ENCODE measurements around the gene APOBEC2. TPM values are rescaled to one million over a fixed set of nuclear protein-coding genes. Genes with fewer than 3 reads are reported as not detected.

Gene APOBEC2
- total RNA-seq, 1 experiment from 2014 or later, result not detected

GRCh38 chr6:41028561-41029412, 24.2 kb upstream of the APOBEC2 start:
- Histone ChIP-seq H3K27me3 (ENCODE audit: insufficient read depth, low read length) (no peaks in the 10 kb centered on the region), H4K20me1 (ENCODE audit: insufficient read depth) (no peaks in the 10 kb centered on the region), H3K4me1 (ENCODE audit: control insufficient read depth in 1 of 2, insufficient read depth in 2 of 2, low read length in 2 of 2) (peaks cover 5 to 17% of the 10 kb centered on the region in 2 experiments), H3K36me3 (ENCODE audit: control insufficient read depth in 1 of 2, insufficient read depth in 2 of 2, low read length in 2 of 2) (no peaks in the 10 kb centered on the region), H3K4me2 (ENCODE audit: low read length) (peak overlapping the region; percentile 86), H3K4me3 (replicated peaks in 1 of 2; ENCODE audit: low read depth in 1 of 2, low read length in 2 of 2) (peak overlapping the region in 1 of 2 experiments; percentile 58; a peak in 3 of 4 replicates), H3K27ac (ENCODE audit: low read depth, low read length) (no peak overlapping the region; the same call in 1 of the 2 replicates), H3K79me2 (ENCODE audit: insufficient read depth, low read length) (no peaks in the 10 kb centered on the region), H3K9me3 (ENCODE audit: control insufficient read depth in 1 of 2, insufficient read depth in 1 of 2, low read depth in 1 of 2, low read length in 2 of 2) (no peaks in the 10 kb centered on the region), H3K9ac (ENCODE audit: low read length) (0 out of 2 replicates have a peak overlapping the region, but pooled peaks have one; percentile 46), H2AFZ (ENCODE audit: low read depth, low read length, poor library complexity, severe bottlenecking) (peak overlapping the region; percentile 26), H3K9me2 (ENCODE audit: insufficient read depth) (no peaks in the 10 kb centered on the region)
- BruUV-seq (replicated peaks), result no TSS peak
- POLR2A ChIA-PET, result interaction anchor here (1.1 to 1.4 kb wide), 2 partner anchors 8 to 30 kb away, joined by 3 to 5 read pairs; no protein-coding TSS in a partner anchor
- CTCF ChIA-PET, result interaction anchor here (1.3 to 2.8 kb wide), 13 partner anchors 7 to 700 kb away, joined by 3 to 25 read pairs (median 7); partner anchors contain the start of genes NFYA and UNC5CL
- DNase-seq (ENCODE audit: low read depth, low spot score) (no peak), ATAC-seq (no peak)
- RAD21 ChIA-PET (ENCODE audit: low non-redundant PET in 1 of 2, low total read pairs in 2 of 2, uncharacterized antibody in 2 of 2, unreplicated experiment in 2 of 2), result interaction anchor here in 1 of 2 experiments (1.3 kb wide), 1 partner anchor 135 kb away, joined by 7 read pairs; no protein-coding TSS in a partner anchor
- intact Hi-C loops (cut with micrococcal nuclease), result loop anchor here (1.0 to 10.0 kb wide), 4 partner anchors 133 to 1044 kb away; no protein-coding TSS in a partner anchor
- TF ChIP-seq FOSL1 (IDR thresholded peaks at IDR 0.05; ENCODE audit: low read depth) (no peak), POLR2AphosphoS5 (IDR thresholded peaks at IDR 0.05; ENCODE audit: low read depth, low read length) (no peak), JUND (IDR thresholded peaks at IDR 0.05) (no peak), CEBPB (IDR thresholded peaks at IDR 0.05; ENCODE audit: low read depth) (no peak), CTCF (IDR thresholded peaks at IDR 0.05 in 2 of 3, conservative IDR thresholded peaks at IDR 0.05 in 1 of 3; ENCODE audit: borderline replicate concordance in 1 of 3, insufficient read depth in 1 of 3, low read depth in 2 of 3, low read length in 2 of 3) (no peak)
